Gastroesophageal sphincter (tissue), 3 donors: ENCODE data around the gene OXER1.

ENCODE experiments used
- EP300 ChIP-seq: sonication (generic); formaldehyde crosslinking; IDR thresholded peaks from one replicate; pipeline ENCODE4 v1.6.1; 2017; ENCODE audit warnings: antibody characterized with exemption, mild to moderate bottlenecking
- POLR2A ChIP-seq, 2 donors: fragments of 450-650 bp; IDR thresholded peaks; one replicate each; pipeline ENCODE4 v1.6.1; 2017; ENCODE audit warnings: antibody characterized with exemption in 2 of 2, mild to moderate bottlenecking in 2 of 2, moderate library complexity in 1 of 2
- TF ChIP-seq, protein P1 (sequence below), 4 experiments: fragments of 200-600 bp in 2 of 4; fragments of 450-650 bp in 2 of 4; sonication (generic) in 1 of 4; IDR thresholded peaks; one replicate each; pipeline ENCODE4 v1.5.1; 2017 to 2019; ENCODE audit warnings: antibody characterized with exemption in 4 of 4, mild to moderate bottlenecking in 2 of 4, moderate library complexity in 2 of 4

- TF ChIP-seq EP300: no peak
- TF ChIP-seq, protein P1, sequence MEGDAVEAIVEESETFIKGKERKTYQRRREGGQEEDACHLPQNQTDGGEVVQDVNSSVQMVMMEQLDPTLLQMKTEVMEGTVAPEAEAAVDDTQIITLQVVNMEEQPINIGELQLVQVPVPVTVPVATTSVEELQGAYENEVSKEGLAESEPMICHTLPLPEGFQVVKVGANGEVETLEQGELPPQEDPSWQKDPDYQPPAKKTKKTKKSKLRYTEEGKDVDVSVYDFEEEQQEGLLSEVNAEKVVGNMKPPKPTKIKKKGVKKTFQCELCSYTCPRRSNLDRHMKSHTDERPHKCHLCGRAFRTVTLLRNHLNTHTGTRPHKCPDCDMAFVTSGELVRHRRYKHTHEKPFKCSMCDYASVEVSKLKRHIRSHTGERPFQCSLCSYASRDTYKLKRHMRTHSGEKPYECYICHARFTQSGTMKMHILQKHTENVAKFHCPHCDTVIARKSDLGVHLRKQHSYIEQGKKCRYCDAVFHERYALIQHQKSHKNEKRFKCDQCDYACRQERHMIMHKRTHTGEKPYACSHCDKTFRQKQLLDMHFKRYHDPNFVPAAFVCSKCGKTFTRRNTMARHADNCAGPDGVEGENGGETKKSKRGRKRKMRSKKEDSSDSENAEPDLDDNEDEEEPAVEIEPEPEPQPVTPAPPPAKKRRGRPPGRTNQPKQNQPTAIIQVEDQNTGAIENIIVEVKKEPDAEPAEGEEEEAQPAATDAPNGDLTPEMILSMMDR (IDR thresholded peaks at IDR 0.05): no peak
- TF ChIP-seq POLR2A (IDR thresholded peaks at IDR 0.05): no peak
Measured at GRCh38 chr2:42724886-42725285, 39.0 kb downstream of the OXER1 start.
